Measurements from ENCODE around the gene HOXB9.
A peak's percentile ranks its signal among the peaks of the same experiment; 100 is the strongest.

HOXB9 gene

DNA sequence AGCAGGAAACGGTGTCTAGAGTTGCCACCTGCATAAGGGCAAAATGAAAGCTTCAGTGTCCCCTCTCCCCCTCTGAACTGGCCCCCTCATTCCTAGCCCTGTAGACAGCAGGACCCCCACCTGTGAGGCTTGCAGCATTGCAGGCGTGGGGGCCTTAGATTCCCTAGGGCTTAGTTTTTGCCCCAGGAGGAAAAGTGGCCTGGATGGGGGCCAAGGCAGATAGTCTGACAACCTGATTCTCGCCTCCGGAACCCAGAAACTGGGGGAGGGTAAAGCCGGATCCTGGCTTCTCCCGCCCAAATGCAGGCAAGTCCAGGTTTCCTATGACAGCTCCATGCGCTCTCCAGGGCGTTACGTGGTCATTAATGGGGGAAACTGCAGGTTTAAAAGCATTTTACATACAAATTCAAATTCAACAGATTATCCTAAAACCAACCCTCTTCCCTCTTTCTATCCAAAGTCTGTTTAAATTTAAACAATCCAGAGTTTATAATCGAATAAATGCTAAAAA lies 20.7 kb downstream of the HOXB9 start:
- TF ChIP-seq GATA1 (IDR thresholded peaks at IDR 0.05; ENCODE audit: low read depth, low read length) (no peak), POLR2A (IDR thresholded peaks at IDR 0.05; ENCODE audit: low read length) (no peak)
- no peak for DNase-seq

DNA sequence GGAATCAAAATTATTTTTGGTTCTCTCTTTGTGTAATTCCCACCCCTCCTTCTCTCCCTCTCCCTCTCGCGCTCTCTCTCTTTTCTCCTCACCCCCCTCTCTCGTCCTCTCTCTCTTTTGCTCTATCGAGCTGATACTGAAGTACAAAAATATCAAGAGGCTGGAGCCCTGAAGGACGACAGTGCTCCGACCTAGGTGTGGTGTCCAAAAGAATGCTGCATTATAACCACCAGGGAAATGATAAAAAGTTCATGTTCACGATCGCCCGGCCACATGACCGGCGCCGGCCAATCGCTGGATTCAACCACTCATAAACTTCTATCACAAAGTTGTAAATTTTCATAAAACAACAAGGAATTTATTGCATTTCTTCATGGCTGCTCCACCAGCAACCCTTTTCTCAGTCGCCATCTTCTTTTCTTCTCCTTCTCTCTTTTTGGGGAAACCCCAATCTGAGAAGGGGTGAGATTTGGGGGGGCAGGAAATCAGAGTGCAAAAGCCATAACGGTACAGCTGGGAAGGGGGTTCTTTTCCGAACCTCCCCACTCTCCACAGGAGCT lies 21.3 kb downstream of the HOXB9 start, which contains the start of gene HOXB6:
TSS of gene HOXB6 (minus strand) at position 217 of the 560 bp plus-strand sequence. CDS start 6,836 bp downstream, outside the sequence.
- TF ChIP-seq GATA1 (IDR thresholded peaks at IDR 0.05; ENCODE audit: low read depth, low read length): no peak
- TF ChIP-seq POLR2A (IDR thresholded peaks at IDR 0.05; ENCODE audit: low read length): no peak
- no peak for DNase-seq

GRCh38 chr17:48603959-48604769 lies 22.0 kb downstream of the HOXB9 start:
- DNase-seq: no peak
- TF ChIP-seq POLR2A (IDR thresholded peaks at IDR 0.05; ENCODE audit: low read length): no peak
- no peak for TF ChIP-seq GATA1 (IDR thresholded peaks at IDR 0.05; ENCODE audit: low read depth, low read length)

DNA sequence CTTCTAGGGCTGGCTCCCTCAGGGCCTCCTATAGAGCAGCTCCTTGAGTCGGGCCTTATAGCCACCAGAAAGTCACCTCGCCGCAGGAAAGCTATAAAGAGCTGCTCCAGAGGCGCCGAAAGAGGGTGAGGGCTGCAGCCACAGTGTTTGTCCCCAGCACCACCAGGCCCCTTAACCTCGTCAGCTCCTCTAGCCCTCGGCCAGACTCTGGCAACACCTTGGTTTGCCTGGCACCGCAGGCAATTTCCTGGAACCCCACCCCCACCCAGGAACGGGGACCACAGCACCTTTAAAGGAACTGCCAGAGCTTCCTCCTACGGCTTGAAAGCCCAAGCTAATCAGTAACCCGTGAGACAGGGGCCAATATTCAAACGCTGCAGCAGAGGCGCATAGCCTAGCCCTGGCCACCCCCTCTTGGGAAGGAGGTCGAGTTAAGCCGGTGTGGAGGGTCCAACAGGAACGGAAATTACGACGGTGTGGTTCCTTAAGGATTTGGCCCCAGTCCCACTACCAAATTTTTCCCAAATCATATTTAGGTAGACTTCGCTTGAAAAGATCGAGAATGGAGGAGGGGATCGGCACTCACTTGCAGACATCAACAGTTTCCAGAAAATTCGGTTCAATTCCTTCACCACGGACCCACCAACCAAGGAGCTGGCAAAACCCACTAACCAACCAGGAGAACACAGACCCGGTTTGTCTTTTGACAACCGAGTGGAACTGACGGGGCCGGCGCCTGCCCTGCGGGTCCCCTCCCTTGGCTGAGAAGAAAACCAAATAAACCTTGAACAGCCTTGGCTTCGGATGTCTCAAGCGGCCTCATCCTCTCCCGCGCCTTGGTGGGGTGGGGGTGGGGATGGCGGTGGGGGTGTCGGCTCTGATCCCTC lies 24.4 kb downstream of the HOXB9 start:
- TF ChIP-seq POLR2A (IDR thresholded peaks at IDR 0.05; ENCODE audit: low read length) (no peak), GATA1 (IDR thresholded peaks at IDR 0.05; ENCODE audit: low read depth, low read length) (no peak)
- DNase-seq: no peak

GRCh38 chr17:48601207-48601538 lies 25.0 kb downstream of the HOXB9 start:
- TF ChIP-seq GATA1 (IDR thresholded peaks at IDR 0.05; ENCODE audit: low read depth, low read length): no peak
- no peak for TF ChIP-seq POLR2A (IDR thresholded peaks at IDR 0.05; ENCODE audit: low read length)
- DNase-seq: no peak

DNA sequence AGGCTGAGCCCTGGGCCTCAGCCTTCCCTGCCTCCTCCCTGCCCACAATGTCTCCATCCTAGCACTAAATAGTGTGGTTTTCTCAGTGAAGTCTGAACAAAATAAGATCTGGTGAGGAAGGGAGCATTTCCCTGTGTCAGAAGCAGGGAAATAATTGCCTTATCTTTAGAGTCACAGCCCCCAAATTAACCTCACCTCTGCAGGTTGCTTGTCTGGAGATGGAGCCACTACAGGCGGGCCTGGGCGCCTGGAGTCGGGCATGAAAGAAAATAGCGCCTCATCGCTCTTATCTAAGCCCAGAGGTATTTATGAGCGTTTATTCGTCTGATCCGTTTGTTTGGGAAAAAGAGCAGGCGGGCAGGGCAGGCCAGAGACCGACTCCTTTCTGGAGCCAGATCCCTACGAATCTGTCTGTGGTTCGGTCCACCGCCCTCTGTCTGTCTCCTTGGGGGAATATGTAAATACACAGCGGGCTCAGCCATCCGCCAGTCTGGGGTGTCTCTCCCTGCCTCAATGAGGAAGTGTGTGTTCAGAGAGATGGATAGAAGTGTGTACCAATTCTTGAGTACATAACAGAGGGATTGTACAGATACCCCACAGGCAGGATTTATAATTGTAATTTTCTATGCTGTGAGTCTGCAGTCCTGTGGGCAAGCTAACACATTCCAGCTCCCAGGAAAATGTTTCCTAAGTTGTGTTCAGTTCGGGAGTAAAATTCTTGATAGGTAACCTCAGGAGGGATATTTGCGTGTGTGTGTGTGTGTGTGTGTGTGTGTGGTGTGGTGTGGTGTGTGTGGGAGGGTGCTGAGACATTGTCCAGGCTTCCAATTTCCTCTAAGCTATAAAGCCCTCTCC lies 25.7 kb downstream of the HOXB9 start:
- no peak for DNase-seq
- TF ChIP-seq GATA1 (IDR thresholded peaks at IDR 0.05; ENCODE audit: low read depth, low read length): no peak
- TF ChIP-seq POLR2A (IDR thresholded peaks at IDR 0.05; ENCODE audit: low read length): no peak

DNA sequence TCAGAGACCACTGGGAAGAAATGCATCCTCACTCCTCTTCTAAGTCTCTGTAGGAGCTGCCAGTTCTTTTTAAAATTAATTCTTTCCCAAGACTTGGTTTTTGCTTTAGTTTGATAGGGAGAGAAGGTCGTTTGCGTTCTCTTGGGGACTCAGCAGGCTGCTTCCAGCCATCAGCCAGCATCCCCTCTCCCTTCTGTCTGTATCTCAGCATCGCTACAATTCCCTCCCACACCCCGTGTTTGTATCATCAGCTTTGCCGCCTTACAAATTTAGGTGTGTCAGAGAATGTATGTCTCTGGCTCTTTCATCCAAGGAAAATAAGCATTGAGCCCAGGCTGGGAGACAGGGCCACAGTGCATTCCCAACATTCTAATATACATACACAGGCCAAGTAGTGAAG lies 26.8 kb downstream of the HOXB9 start:
- no peak for TF ChIP-seq GATA1 (IDR thresholded peaks at IDR 0.05; ENCODE audit: low read depth, low read length)
- TF ChIP-seq POLR2A (IDR thresholded peaks at IDR 0.05; ENCODE audit: low read length): no peak

DNA sequence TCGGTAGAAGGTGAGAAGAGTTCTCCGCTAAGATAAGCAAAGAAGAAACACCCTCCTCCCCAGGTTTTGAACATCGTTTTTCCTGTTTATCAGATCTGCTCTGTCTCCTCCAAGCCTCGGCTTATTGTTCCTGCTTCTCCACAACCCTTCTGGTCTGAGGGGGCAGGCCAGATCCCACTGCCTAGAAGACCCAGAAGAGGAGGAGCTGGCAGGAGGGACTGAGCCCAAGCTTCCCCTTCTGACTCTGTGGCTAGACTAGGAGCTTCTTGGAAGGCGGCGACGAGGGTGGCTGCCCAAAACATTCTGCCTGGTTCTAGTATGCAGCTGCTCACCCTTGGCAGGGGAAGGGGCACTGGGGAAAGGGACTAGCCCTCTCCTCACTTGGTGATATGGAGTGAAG lies 27.4 kb downstream of the HOXB9 start:
- TF ChIP-seq GATA1 (IDR thresholded peaks at IDR 0.05; ENCODE audit: low read depth, low read length) (no peak), POLR2A (IDR thresholded peaks at IDR 0.05; ENCODE audit: low read length) (no peak)

More for the DNA sequence above, 26.8 kb downstream of the HOXB9 start:
- no peak for DNase-seq

DNA sequence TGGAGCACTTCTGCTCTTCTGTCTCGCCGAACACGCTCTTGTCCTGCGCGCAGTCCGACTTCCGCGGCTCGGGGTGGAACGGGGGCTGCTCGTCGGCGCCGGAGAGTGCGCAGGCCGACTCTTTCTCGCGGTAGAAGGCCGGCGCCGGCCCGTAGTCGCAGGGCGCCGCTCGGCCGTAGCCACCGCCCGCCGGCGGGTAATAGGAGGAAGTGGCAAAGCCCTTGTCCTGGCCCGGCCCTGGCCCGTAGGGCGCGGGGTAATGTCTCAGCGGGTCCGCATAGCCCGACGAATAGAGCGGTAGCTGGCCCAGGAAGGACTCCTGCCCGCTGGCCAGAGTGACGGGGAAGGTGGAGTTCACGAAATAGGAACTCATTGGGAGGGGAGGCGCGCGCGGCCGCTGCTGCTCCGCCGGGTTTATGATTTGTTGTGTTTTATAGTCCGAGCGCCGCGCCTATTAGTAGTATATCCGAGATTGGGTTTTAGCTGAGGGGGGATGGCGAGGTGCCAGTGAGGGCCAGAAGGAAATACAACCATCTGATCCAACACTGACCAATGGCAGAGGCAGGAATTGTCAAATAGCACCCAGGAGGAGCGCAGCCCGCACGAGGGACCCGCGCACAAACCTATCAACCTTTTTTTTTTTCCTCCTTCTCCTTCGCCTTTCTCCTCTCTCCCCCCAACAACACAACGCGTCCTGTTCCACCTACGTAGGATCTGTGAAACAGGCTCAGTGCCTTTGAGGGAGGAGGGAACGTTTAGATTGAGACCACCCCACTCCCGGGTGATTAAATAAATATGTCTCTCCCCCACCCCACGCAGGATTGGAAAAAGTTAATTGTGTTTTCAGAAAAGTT lies 28.2 kb downstream of the HOXB9 start:
- TF ChIP-seq POLR2A (IDR thresholded peaks at IDR 0.05; ENCODE audit: low read length) (no peak), GATA1 (IDR thresholded peaks at IDR 0.05; ENCODE audit: low read depth, low read length) (no peak)
- DNase-seq: peak; percentile 28 to 32

More for the DNA sequence above, 27.4 kb downstream of the HOXB9 start:
- DNase-seq: no peak

DNA sequence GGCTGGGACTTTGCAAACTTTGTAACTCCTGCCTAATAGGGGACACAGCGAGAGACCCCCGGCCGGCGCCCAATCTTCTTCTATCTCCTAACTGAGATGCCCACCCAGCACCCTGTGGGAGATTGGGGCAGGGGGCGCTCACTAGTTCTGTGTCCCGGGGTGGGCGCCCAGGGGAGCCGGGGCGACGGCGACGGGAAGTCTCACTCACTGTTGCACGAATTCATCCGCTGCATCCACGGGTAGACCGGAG lies 28.7 kb downstream of the HOXB9 start:
- no peak for DNase-seq
- no peak for TF ChIP-seq POLR2A (IDR thresholded peaks at IDR 0.05; ENCODE audit: low read length)
- no peak for TF ChIP-seq GATA1 (IDR thresholded peaks at IDR 0.05; ENCODE audit: low read depth, low read length)

DNA sequence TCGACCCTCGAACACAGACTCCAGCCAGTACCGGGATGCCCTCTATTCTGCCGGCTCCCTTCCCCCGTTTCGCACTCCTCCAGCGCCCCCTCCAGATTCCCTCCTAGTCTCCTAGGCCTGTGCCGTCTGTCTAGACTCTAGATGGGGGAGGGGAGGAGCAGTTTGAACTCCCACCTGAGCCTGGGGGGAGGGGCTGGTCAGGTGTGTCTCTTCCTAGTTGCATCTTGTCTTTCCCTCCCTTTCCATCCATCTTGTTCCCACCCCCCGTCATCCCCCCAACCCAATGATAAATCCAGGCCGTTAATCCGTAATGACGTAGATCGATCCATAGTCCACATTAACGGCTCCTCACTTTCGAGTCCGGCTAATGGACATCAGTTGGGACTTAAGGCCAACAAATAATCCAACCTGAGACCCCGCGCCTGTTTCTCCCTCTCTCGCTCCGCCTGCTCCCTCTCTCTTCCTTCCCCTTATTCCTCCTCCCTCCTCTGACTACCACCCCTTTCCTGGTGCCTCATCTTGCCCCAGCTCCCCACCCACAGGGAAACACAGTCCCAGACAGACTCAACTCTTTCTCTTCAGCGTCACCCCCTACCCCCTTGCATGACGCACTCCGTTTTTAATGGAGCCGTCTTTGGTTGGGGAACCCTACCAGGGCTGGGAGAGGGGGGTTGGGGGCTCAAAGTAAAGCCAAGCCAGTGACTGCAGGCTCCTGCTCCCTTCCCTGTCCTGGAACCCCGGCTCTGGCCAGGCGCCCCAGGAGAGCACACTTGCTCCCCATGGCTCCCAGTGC lies 29.2 kb downstream of the HOXB9 start:
- no peak for TF ChIP-seq GATA1 (IDR thresholded peaks at IDR 0.05; ENCODE audit: low read depth, low read length)
- no peak for TF ChIP-seq POLR2A (IDR thresholded peaks at IDR 0.05; ENCODE audit: low read length)
- DNase-seq: no peak

All from erythroblast (primary cell).